Esophagus squamous epithelium (tissue), 5 donors: ENCODE measurements around the gene ADAMTS1. TPM values are rescaled to one million over a fixed set of nuclear protein-coding genes. Genes with fewer than 3 reads are reported as not detected.

Experiments used
- DNase-seq: peaks from one replicate; lab custom pipeline; 2025; lab: John Stamatoyannopoulos, UW
- H3K27ac ChIP-seq, 4 donors: fragments of 200-600 bp; sonication (generic); one replicate each; pipeline ENCODE4 v1.5.1; 2016 to 2019; ENCODE audit warnings: mild to moderate bottlenecking in 1 of 4
- H3K27me3 ChIP-seq, 4 donors: fragments of 200-600 bp; sonication (generic); 1 replicate in 3 of 4; 2 replicates in 1 of 4; pipeline versions ENCODE4 v1.5.1 to v1.6.0; 2017 to 2021; ENCODE audit warnings: antibody characterized with exemption in 1 of 4
- H3K36me3 ChIP-seq, 3 donors: fragments of 200-600 bp; sonication (generic); one replicate each; pipeline ENCODE4 v1.5.1; 2016 to 2019
- H3K4me1 ChIP-seq, 3 donors: fragments of 200-600 bp; sonication (generic); one replicate each; pipeline ENCODE4 v1.5.1; 2017 to 2019
- H3K4me3 ChIP-seq, 4 donors: fragments of 200-600 bp; sonication (generic); 1 replicate in 3 of 4; 2 replicates in 1 of 4; pipeline ENCODE4 v1.5.1; 2016 to 2019; ENCODE audit warnings: mild to moderate bottlenecking in 2 of 4, moderate library complexity in 1 of 4
- H3K9me3 ChIP-seq, 3 donors: fragments of 200-600 bp; sonication (generic); one replicate each; pipeline ENCODE4 v1.5.1; 2016 to 2019
- POLR2A ChIP-seq, 4 donors: fragments of 450-650 bp; IDR thresholded peaks; one replicate each; pipeline ENCODE4 v1.6.1; 2017; ENCODE audit warnings: antibody characterized with exemption in 4 of 4, mild to moderate bottlenecking in 4 of 4, moderate library complexity in 3 of 4
- WGBS, 2 donors: methylation state at CpG; one replicate each; pipeline ENCODE4 v1.1.5; 2018; 5-methylcytosine and 5-hydroxymethylcytosine counted together
- intact Hi-C: fragments of 100-400 bp; cut with DNase I; formaldehyde crosslinking; loops from one replicate; pipeline ENCODE4 v1.15.0; 2022
- total RNA-seq, 4 donors: library from RNA; depleted of rRNA; stranded (reverse); fragments of >200 nt; gene quantifications; one replicate each; pipeline ENCODE4 v1.1.0, GENCODE V29; 2016
- TF ChIP-seq, protein P1 (sequence below), 6 experiments: fragments of 450-650 bp in 4 of 6; fragments of 200-600 bp in 2 of 6; sonication (generic) in 2 of 6; IDR thresholded peaks; one replicate each; pipeline ENCODE4 v1.5.1; 2016 to 2019; ENCODE audit warnings: antibody characterized with exemption in 6 of 6, mild to moderate bottlenecking in 4 of 6, moderate library complexity in 4 of 6
- donor health status: DM: yes; HTN: yes; CAD: no.

The ADAMTS1 gene
- total RNA-seq, 4 donors from 2014 or later, result 2.8 to 33.0 (median 19.3) TPM

DNA sequence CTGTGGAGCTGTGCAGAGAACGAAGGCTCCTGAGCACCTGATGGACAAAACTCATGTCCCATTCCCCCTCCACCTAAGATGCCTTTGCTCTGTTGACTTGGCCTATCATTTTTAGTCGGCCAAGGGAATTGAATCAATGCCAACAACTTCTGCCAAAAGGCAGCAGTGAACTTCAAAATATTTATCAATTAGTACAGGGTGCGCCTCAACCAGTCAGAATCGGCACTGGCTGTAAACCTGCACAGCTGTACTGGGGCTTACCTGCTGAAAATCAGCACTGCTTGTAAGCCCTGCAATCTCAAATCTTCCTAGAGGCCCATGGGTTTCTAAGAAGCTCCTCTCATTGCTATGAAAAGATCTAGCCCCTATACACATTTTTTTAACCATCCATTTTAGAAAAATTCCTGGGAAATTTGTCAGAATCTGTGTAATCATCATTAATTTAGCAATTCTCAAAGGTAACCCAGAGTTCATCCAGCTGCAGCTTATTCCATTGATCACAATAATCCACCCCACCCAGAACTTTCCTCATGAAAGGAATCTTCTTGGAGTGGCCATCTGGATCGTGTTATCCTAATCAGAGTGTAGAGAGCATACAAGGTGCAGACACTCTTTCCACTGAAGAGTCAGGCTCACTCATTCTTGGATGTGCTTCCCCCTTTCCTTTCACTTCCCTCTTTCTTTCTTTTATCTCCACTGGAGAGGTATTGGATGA, 40.2 kb downstream of the ADAMTS1 start:
- intact Hi-C loops, result no loop called here
- no peaks in the 10 kb centered on the region for H3K36me3 ChIP-seq
- WGBS, 2 donors, result 50 to 59% methylated on average over 5 of the region's 5 CpGs

DNA sequence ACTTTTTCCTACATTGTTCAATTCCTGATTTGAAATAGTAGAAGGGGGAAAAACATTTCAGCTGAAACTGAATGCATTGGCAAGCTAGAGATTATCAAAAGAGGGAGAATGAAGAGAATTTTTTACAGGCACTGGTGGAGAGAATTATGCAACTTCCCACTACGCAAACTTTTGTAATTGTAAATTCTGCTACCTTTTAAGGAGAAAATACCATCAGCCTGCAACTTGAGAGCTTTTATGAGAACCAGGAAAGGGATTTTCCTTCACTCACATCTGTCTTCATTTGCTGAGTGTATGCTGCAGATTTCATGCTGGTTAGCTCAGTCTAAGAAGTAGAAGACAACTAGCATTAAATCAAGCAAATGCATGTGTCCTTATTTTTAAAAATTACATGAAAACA, 43.7 kb downstream of the ADAMTS1 start:
- TF ChIP-seq, protein P1, sequence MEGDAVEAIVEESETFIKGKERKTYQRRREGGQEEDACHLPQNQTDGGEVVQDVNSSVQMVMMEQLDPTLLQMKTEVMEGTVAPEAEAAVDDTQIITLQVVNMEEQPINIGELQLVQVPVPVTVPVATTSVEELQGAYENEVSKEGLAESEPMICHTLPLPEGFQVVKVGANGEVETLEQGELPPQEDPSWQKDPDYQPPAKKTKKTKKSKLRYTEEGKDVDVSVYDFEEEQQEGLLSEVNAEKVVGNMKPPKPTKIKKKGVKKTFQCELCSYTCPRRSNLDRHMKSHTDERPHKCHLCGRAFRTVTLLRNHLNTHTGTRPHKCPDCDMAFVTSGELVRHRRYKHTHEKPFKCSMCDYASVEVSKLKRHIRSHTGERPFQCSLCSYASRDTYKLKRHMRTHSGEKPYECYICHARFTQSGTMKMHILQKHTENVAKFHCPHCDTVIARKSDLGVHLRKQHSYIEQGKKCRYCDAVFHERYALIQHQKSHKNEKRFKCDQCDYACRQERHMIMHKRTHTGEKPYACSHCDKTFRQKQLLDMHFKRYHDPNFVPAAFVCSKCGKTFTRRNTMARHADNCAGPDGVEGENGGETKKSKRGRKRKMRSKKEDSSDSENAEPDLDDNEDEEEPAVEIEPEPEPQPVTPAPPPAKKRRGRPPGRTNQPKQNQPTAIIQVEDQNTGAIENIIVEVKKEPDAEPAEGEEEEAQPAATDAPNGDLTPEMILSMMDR (IDR thresholded peaks at IDR 0.05), result no peak
- TF ChIP-seq POLR2A (IDR thresholded peaks at IDR 0.05), result no peak
- H3K9me3 ChIP-seq, result no peaks in the 10 kb centered on the region
- intact Hi-C loops, result no loop called here
- no peaks in the 10 kb centered on the region for H3K27me3 ChIP-seq
- H3K36me3 ChIP-seq, result no peaks in the 10 kb centered on the region
- 60 to 79% methylated on average over 1 of the region's 1 CpG for WGBS, 2 donors
- no peak for DNase-seq
- H3K4me3 ChIP-seq, result peak overlapping the region in 1 of 4 donors; percentile 21
- H3K27ac ChIP-seq, result peak overlapping the region; percentile 59 to 84 (median 81)
- peaks cover 0 to 20% (median 0%) of the 10 kb centered on the region in 3 donors for H3K4me1 ChIP-seq

More for the DNA sequence above, 40.2 kb downstream of the ADAMTS1 start:
- H3K27ac ChIP-seq, result peak overlapping the region in 2 of 4 donors; percentile 25 to 84
- no peaks in the 10 kb centered on the region for H3K9me3 ChIP-seq
- DNase-seq, result no peak
- TF ChIP-seq, protein P1 (IDR thresholded peaks at IDR 0.05), result no peak
- no peak for TF ChIP-seq POLR2A (IDR thresholded peaks at IDR 0.05)
- peaks cover 0 to 17% (median 0%) of the 10 kb centered on the region in 3 donors for H3K4me1 ChIP-seq
- no peak overlapping the region for H3K4me3 ChIP-seq
- H3K27me3 ChIP-seq, result no peaks in the 10 kb centered on the region

DNA sequence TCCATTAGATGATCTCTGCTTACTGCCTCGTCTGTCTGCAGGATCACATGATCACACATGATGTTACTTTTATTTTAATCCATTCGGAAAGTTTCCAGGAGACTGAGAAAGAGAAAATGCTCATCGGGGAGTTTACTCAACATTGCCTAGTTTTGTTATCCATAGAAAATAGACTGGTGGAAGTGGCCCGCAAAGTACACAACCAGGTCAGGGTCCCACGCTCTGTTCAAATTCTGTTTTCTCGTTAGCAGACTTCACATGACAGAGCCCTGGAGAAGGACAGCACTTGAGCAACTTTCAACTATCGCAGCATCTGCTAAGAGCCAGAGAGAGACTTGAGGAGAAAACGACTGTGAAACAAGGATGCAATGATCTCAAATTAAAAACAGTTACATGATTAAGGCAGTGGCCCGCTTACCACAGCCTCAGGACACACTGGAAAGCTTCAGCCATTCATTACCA, 44.2 kb downstream of the ADAMTS1 start:
- H3K9me3 ChIP-seq, result no peaks in the 10 kb centered on the region
- WGBS, 2 donors, result 47 to 79% methylated on average over 9 of the region's 9 CpGs
- peaks cover 0 to 20% (median 2%) of the 10 kb centered on the region in 3 donors for H3K4me1 ChIP-seq
- no peaks in the 10 kb centered on the region for H3K36me3 ChIP-seq
- no peaks in the 10 kb centered on the region for H3K27me3 ChIP-seq
- H3K4me3 ChIP-seq, result peak overlapping the region in 1 of 4 donors; percentile 21
- TF ChIP-seq, protein P1 (IDR thresholded peaks at IDR 0.05), result no peak
- TF ChIP-seq POLR2A (IDR thresholded peaks at IDR 0.05), result no peak
- no peak for DNase-seq
- peak overlapping the region; percentile 59 to 84 (median 81) for H3K27ac ChIP-seq
- intact Hi-C loops, result no loop called here

DNA sequence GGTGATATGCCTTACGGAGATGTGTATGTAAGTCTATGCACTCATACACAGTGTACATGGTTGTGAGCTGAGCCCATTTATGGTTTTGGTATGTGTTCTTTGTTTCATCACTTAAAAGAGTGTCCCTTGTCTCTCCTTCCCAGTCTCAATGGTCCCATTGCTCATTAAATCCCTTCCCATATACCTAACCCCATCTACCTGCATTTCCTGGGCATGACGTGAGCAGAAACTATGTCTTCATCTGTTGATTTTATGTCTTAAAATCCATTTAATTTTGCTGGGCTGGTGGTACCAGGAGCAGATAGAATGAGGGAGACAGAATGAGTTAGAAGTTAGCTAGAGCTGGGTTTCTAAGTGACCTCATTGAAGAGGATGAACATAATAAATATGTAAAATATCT, 44.8 kb downstream of the ADAMTS1 start:
- H3K27me3 ChIP-seq, result no peaks in the 10 kb centered on the region
- H3K27ac ChIP-seq, result peak overlapping the region; percentile 59 to 84 (median 81)
- no peak for DNase-seq
- H3K36me3 ChIP-seq, result no peaks in the 10 kb centered on the region
- 76 to 84% methylated on average over 2 of the region's 2 CpGs for WGBS, 2 donors
- peaks cover 0 to 23% (median 4%) of the 10 kb centered on the region in 3 donors for H3K4me1 ChIP-seq
- intact Hi-C loops, result no loop called here
- TF ChIP-seq POLR2A (IDR thresholded peaks at IDR 0.05), result no peak
- TF ChIP-seq, protein P1 (IDR thresholded peaks at IDR 0.05), result no peak
- H3K4me3 ChIP-seq, result no peak overlapping the region
- H3K9me3 ChIP-seq, result no peaks in the 10 kb centered on the region

DNA sequence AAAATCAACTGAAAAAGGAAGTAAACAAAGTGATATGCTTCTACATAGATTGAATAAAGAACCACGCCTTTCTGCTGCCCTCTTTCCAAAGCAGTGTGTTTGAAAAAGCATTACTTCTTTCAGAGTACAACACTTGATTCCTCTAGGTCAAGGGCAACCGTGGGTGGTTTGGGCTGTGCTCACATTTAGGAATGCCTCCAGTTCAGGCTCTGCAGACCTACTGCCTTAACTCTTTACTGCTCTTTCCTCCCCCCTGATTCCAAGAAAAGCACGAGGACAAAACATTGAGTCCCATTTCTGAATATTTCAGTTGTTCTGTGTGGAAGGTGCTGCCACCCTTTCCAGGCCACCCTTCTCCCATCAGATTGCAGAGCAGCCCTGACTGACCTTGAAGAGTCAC, 45.2 kb downstream of the ADAMTS1 start:
- intact Hi-C loops, result no loop called here
- H3K9me3 ChIP-seq, result no peaks in the 10 kb centered on the region
- H3K36me3 ChIP-seq, result no peaks in the 10 kb centered on the region
- H3K27ac ChIP-seq, result peak overlapping the region in 3 of 4 donors; percentile 79 to 84 (median 83)
- no peak overlapping the region for H3K4me3 ChIP-seq
- H3K4me1 ChIP-seq, result peaks cover 0 to 22% (median 4%) of the 10 kb centered on the region in 3 donors
- WGBS, 2 donors, result 38 to 40% methylated on average over 3 of the region's 3 CpGs
- no peaks in the 10 kb centered on the region for H3K27me3 ChIP-seq
- TF ChIP-seq POLR2A (IDR thresholded peaks at IDR 0.05), result no peak
- TF ChIP-seq, protein P1 (IDR thresholded peaks at IDR 0.05), result no peak
- DNase-seq, result no peak
